ENCODE measurements around the gene SPEF2.

SPEF2 gene

DNA sequence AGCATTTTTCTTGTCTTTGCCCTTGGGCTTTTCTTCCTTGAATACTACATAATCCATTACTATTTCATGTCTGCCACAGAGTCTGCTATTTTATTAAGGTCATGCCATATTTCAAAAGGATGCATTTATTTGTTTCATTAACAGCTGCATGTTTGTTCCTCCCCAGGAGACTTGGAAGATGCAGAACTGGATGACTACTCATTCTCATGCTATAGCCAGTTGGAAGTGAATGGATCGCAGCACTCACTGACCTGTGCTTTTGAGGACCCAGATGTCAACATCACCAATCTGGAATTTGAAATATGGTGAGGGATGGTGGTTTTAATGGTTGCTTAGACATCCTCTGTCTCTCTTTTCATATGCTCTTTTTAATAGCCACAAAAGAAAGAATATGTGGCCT lies 243.0 kb downstream of the SPEF2 start:
- no peak for TF ChIP-seq POLR2AphosphoS5 (IDR thresholded peaks at IDR 0.05; ENCODE audit: low read depth)
- no peak for TF ChIP-seq GABPA (IDR thresholded peaks at IDR 0.05; ENCODE audit: low read depth)
- TF ChIP-seq, protein P1, sequence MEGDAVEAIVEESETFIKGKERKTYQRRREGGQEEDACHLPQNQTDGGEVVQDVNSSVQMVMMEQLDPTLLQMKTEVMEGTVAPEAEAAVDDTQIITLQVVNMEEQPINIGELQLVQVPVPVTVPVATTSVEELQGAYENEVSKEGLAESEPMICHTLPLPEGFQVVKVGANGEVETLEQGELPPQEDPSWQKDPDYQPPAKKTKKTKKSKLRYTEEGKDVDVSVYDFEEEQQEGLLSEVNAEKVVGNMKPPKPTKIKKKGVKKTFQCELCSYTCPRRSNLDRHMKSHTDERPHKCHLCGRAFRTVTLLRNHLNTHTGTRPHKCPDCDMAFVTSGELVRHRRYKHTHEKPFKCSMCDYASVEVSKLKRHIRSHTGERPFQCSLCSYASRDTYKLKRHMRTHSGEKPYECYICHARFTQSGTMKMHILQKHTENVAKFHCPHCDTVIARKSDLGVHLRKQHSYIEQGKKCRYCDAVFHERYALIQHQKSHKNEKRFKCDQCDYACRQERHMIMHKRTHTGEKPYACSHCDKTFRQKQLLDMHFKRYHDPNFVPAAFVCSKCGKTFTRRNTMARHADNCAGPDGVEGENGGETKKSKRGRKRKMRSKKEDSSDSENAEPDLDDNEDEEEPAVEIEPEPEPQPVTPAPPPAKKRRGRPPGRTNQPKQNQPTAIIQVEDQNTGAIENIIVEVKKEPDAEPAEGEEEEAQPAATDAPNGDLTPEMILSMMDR (IDR thresholded peaks at IDR 0.05; ENCODE audit: insufficient read depth, low read length), result no peak
- no peak for TF ChIP-seq SPI1 (IDR thresholded peaks at IDR 0.05; ENCODE audit: borderline replicate concordance, low read depth)
- TF ChIP-seq, protein P2, sequence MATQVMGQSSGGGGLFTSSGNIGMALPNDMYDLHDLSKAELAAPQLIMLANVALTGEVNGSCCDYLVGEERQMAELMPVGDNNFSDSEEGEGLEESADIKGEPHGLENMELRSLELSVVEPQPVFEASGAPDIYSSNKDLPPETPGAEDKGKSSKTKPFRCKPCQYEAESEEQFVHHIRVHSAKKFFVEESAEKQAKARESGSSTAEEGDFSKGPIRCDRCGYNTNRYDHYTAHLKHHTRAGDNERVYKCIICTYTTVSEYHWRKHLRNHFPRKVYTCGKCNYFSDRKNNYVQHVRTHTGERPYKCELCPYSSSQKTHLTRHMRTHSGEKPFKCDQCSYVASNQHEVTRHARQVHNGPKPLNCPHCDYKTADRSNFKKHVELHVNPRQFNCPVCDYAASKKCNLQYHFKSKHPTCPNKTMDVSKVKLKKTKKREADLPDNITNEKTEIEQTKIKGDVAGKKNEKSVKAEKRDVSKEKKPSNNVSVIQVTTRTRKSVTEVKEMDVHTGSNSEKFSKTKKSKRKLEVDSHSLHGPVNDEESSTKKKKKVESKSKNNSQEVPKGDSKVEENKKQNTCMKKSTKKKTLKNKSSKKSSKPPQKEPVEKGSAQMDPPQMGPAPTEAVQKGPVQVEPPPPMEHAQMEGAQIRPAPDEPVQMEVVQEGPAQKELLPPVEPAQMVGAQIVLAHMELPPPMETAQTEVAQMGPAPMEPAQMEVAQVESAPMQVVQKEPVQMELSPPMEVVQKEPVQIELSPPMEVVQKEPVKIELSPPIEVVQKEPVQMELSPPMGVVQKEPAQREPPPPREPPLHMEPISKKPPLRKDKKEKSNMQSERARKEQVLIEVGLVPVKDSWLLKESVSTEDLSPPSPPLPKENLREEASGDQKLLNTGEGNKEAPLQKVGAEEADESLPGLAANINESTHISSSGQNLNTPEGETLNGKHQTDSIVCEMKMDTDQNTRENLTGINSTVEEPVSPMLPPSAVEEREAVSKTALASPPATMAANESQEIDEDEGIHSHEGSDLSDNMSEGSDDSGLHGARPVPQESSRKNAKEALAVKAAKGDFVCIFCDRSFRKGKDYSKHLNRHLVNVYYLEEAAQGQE (IDR thresholded peaks at IDR 0.05; ENCODE audit: insufficient replicate concordance, low read depth), result no peak
- no peak for DNase-seq (ENCODE audit: low read depth in 1 of 2, low spot score in 1 of 2)
- H3K27me3 ChIP-seq (ENCODE audit: insufficient read depth, poor library complexity, severe bottlenecking), result no peaks in the 10 kb centered on the region
- no peak overlapping the region for H3K4me3 ChIP-seq (replicated peaks; ENCODE audit: insufficient read depth, low read length)
- H3K27ac ChIP-seq (replicated peaks), result no peak overlapping the region

DNA sequence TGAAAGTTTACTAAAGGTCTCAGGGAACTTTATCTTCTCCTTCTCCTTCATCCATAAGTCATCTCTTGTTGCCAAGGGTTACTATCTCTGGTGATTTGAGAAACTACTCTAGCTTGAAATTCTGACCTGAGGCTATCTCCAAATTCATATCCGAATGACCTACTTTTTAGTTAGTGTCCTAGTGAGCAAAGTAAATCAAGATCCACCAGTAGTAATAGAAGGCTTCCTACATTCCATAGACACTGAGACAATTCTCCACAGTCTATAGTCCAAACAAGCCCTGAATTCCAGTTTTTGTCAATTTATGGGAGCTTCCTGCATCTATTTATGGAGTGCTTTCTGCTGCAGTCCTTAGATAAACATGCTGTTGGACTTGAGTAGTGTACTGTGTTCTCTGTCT lies 244.1 kb downstream of the SPEF2 start:
- TF ChIP-seq POLR2AphosphoS5 (IDR thresholded peaks at IDR 0.05; ENCODE audit: low read depth), result no peak
- TF ChIP-seq, protein P2 (IDR thresholded peaks at IDR 0.05; ENCODE audit: insufficient replicate concordance, low read depth), result no peak
- no peak for DNase-seq (ENCODE audit: low read depth in 1 of 2, low spot score in 1 of 2)
- H3K27ac ChIP-seq (replicated peaks), result no peak overlapping the region
- no peaks in the 10 kb centered on the region for H3K27me3 ChIP-seq (ENCODE audit: insufficient read depth, poor library complexity, severe bottlenecking)
- H3K4me3 ChIP-seq (replicated peaks; ENCODE audit: insufficient read depth, low read length), result no peak overlapping the region

DNA sequence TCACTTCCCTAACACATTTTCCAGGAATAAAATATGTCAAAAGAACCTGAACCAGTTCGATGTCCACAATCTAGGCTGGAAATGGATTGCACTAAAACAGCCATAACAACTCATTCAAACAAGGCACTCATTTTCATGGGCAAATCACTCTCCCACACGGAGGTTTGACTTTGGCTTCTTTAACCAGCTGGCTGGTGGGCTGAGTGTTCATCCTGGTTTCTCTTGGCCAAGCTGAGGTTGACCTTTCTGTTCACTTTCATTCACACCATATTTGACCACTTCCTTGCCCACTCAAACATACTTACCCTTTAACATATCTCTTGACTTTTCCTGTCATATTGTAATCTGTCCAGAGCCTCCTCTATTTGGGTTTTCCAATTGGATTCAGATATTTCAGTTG lies 244.5 kb downstream of the SPEF2 start:
- H3K27ac ChIP-seq (replicated peaks), result no peak overlapping the region
- no peak overlapping the region for H3K4me3 ChIP-seq (replicated peaks; ENCODE audit: insufficient read depth, low read length)
- TF ChIP-seq POLR2AphosphoS5 (IDR thresholded peaks at IDR 0.05; ENCODE audit: low read depth) (no peak), GABPA (IDR thresholded peaks at IDR 0.05; ENCODE audit: low read depth) (no peak), SPI1 (IDR thresholded peaks at IDR 0.05; ENCODE audit: borderline replicate concordance, low read depth) (no peak)
- TF ChIP-seq, protein P1 (IDR thresholded peaks at IDR 0.05; ENCODE audit: insufficient read depth, low read length), result no peak
- TF ChIP-seq, protein P2 (IDR thresholded peaks at IDR 0.05; ENCODE audit: insufficient replicate concordance, low read depth), result no peak
- no peaks in the 10 kb centered on the region for H3K27me3 ChIP-seq (ENCODE audit: insufficient read depth, poor library complexity, severe bottlenecking)
- no peak for DNase-seq (ENCODE audit: low read depth in 1 of 2, low spot score in 1 of 2)

DNA sequence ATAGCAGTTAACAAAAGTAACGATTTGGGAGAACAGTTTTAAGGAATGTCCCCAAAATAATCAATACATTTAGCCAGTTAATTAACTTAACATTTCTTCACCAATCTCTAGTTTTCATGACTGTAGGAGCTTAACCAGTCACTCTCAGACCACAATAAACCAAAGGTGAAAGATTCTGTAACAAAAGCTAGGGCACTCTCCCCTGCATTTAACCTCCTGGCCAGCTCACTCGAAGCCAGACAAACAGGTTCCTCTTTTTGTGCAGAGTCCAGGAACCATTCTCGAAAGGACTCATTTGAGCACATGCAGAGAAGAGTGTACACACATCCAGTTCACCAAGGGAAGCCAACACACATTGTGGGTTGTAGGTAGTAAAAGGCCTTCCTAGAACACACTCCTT lies 245.5 kb downstream of the SPEF2 start:
- DNase-seq (ENCODE audit: low read depth in 1 of 2, low spot score in 1 of 2), result peak in 1 of 2 experiments; percentile 65
- H3K27me3 ChIP-seq (ENCODE audit: insufficient read depth, poor library complexity, severe bottlenecking), result no peaks in the 10 kb centered on the region
- no peak overlapping the region for H3K4me3 ChIP-seq (replicated peaks; ENCODE audit: insufficient read depth, low read length)
- TF ChIP-seq SPI1 (IDR thresholded peaks at IDR 0.05; ENCODE audit: borderline replicate concordance, low read depth) (peak; percentile 66), GABPA (IDR thresholded peaks at IDR 0.05; ENCODE audit: low read depth) (no peak)
- H3K27ac ChIP-seq (replicated peaks), result no peak overlapping the region

Measured in HL-60 (cell line).